GM12878 (cell line): ENCODE results near the gene PGF. TPM values are rescaled to one million over a fixed set of nuclear protein-coding genes. Genes with fewer than 3 reads are reported as not detected.

Experiments
- ASH2L ChIP-seq: fragments of 300-600, 200-600 bp; sonication (generic); IDR thresholded peaks from 2 replicates; pipeline ENCODE4 v1.6.1; 2017; ENCODE audit warnings: low read depth, mild to moderate bottlenecking, borderline replicate concordance
- ATF2 ChIP-seq: IDR thresholded peaks from 2 replicates; pipeline ENCODE4 v1.6.1; 2012; ENCODE audit warnings: low read length, inconsistent platforms
- BCL3 ChIP-seq: IDR thresholded peaks from 2 replicates; pipeline ENCODE4 v1.6.1; 2011; ENCODE audit warnings: borderline replicate concordance, low read depth, mild to moderate bottlenecking, moderate library complexity, low read length; ENCODE audit not compliant: insufficient read depth, poor library complexity, severe bottlenecking
- EED ChIP-seq: sonication (generic); IDR thresholded peaks from 2 replicates; pipeline ENCODE4 v1.6.1; 2016; ENCODE audit warnings: antibody characterized with exemption, low read depth
- ESRRA ChIP-seq: IDR thresholded peaks from 2 replicates; pipeline ENCODE4 v1.6.1; 2012; ENCODE audit warnings: mild to moderate bottlenecking, low read length, improper control_type of control experiment
- FOXM1 ChIP-seq: IDR thresholded peaks from 2 replicates; pipeline ENCODE4 v1.6.1; 2012; ENCODE audit warnings: low read depth, mild to moderate bottlenecking, inconsistent platforms, low read length, moderate library complexity
- HCFC1 ChIP-seq: fragments of 150-350 bp; IDR thresholded peaks from 2 replicates; pipeline ENCODE4 v1.6.1; 2014; ENCODE audit warnings: low read length
- HDGF ChIP-seq: fragments of 450-650 bp; IDR thresholded peaks from 2 replicates; pipeline ENCODE4 v1.6.1; 2016; ENCODE audit warnings: antibody characterized with exemption
- IRF4 ChIP-seq: IDR thresholded peaks from 2 replicates; pipeline ENCODE4 v1.6.1; 2011; ENCODE audit warnings: low read depth, low read length
- KAT2A ChIP-seq: conservative IDR thresholded peaks from 2 replicates; pipeline ENCODE4 v1.6.1; 2011; ENCODE audit warnings: low read depth, low read length; ENCODE audit not compliant: control insufficient read depth
- MYC ChIP-seq: IDR thresholded peaks from 2 replicates; pipeline ENCODE4 v1.6.1; 2011; ENCODE audit warnings: mild to moderate bottlenecking, low read length, moderate library complexity, inconsistent platforms; ENCODE audit not compliant: insufficient read depth, insufficient replicate concordance, insufficient read length, severe bottlenecking
- PBX3 ChIP-seq: IDR thresholded peaks from 2 replicates; pipeline ENCODE4 v1.6.1; 2011; ENCODE audit warnings: mild to moderate bottlenecking, low read depth, low read length, moderate library complexity; ENCODE audit not compliant: insufficient replicate concordance
- PRDM15 ChIP-seq: fragments of 450-650 bp; formaldehyde crosslinking; IDR thresholded peaks from 2 replicates; pipeline ENCODE4 v1.4.0; 2020; ENCODE audit warnings: mild to moderate bottlenecking, moderate library complexity
- RAD21 ChIP-seq: IDR thresholded peaks from 2 replicates; pipeline ENCODE4 v1.6.1; 2011; ENCODE audit warnings: mild to moderate bottlenecking, low read depth, low read length, moderate library complexity; ENCODE audit not compliant: insufficient read depth
- RELB ChIP-seq: fragments of 450-650 bp; IDR thresholded peaks from 2 replicates; pipeline ENCODE4 v1.6.1; 2017; ENCODE audit warnings: low read depth, mild to moderate bottlenecking, moderate library complexity
- RUNX3 ChIP-seq: IDR thresholded peaks from 2 replicates; pipeline ENCODE4 v1.6.1; 2012; ENCODE audit warnings: low read length, inconsistent platforms
- SIX5 ChIP-seq: IDR thresholded peaks from 2 replicates; pipeline ENCODE4 v1.6.1; 2011; ENCODE audit warnings: mild to moderate bottlenecking, low read depth, low read length, moderate library complexity; ENCODE audit not compliant: severe bottlenecking
- SRF ChIP-seq, 2 experiments: IDR thresholded peaks; 2 replicates each; pipeline ENCODE4 v1.6.1; 2011; ENCODE audit warnings: low read depth in 2 of 2, low read length in 2 of 2, mild to moderate bottlenecking in 1 of 2, moderate library complexity in 1 of 2
- USF1 ChIP-seq: IDR thresholded peaks from 2 replicates; pipeline ENCODE4 v1.6.1; 2011; ENCODE audit warnings: borderline replicate concordance, low read depth, mild to moderate bottlenecking, moderate library complexity, mixed read lengths, low read length; ENCODE audit not compliant: insufficient read depth; ENCODE audit errors: extremely low read length
- polyA plus RNA-seq, 11 experiments: library from polyadenylated mRNA; depleted of rRNA in 4 of 11; unstranded in 6 of 11; stranded (reverse) in 5 of 11; fragments of >200 nt; fragmentation: Nextera tagmentation in 4 of 11; fragmentation: Illumina TruSeq in 1 of 11; extraction: Ambion mirVana in 4 of 11; extraction: Trizol in 1 of 11; gene quantifications; 1 replicate in 1 of 11; 2 replicates in 10 of 11; pipeline versions ENCODE4 v1.2.1 to v1.2.3, GENCODE V29; 2011 to 2016; ENCODE audit warnings: inconsistent platforms in 2 of 11, missing spikeins in 2 of 11, low read depth in 1 of 11
- total RNA-seq, 4 experiments: library from RNA; depleted of rRNA in 3 of 4; stranded (reverse); fragments of >200 nt in 3 of 4; fragmentation: Illumina TruSeq in 1 of 4; extraction: Trizol in 1 of 4; gene quantifications; 2 replicates each; pipeline versions ENCODE4 v1.2.1 to v1.2.3, GENCODE V29; 2013 to 2021

Gene PGF
- total and polyA plus RNA-seq, 10 of the 15 experiments (the other 5 are each of a cell fraction or from before 2014, with no cell fraction given): 0.11 to 5.5 (median 0.63) TPM

GRCh38 chr14:74893614-74894091 lies 61.7 kb downstream of the PGF start (continued):
- no peak for TF ChIP-seq PRDM15 (CRISPR knock-in tag)
- no peak for TF ChIP-seq IRF4
- no peak for TF ChIP-seq BCL3
- no peak for TF ChIP-seq USF1
- peak; percentile 50; the same call in 1 of the 2 replicates for TF ChIP-seq ASH2L
- no peak for TF ChIP-seq MYC
- TF ChIP-seq ESRRA: no peak
- TF ChIP-seq RUNX3: peak; percentile 82
- TF ChIP-seq HDGF: no peak
- TF ChIP-seq PBX3: no peak
- TF ChIP-seq EED: peak; percentile 78
- no peak for TF ChIP-seq RAD21
- TF ChIP-seq HCFC1: no peak
- TF ChIP-seq FOXM1: no peak
- no peak for TF ChIP-seq SRF (IDR thresholded peaks at IDR 0.05; ENCODE audit: low read depth in 2 of 2, low read length in 2 of 2)
- TF ChIP-seq SIX5: no peak
- TF ChIP-seq ATF2: peak; percentile 60; the same call in 1 of the 2 replicates
- no peak for TF ChIP-seq KAT2A
- TF ChIP-seq RELB: peak; percentile 38; the same call in 1 of the 2 replicates
